ENCODE data around the gene ARPP21.

DNA sequence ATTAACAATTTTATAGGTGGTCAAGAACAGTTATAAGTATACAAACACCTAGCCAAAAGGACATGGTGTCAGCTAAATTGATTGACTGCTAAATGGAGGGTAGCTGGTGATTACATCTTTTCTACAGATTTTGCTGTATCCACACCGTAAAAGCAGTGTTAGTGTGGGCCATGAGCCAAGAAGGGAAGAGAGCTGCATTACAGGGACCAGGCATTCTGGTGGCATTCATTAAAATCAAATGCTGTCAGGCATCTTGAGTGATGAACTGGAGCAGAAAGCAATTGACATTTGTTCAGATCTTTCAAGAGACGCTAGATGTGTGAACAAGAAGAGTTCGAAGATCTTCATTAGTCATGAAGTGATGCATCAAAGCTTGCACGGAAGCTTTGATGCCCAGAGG is 177.9 kb downstream of the ARPP21 start:
- TF ChIP-seq, protein P1, sequence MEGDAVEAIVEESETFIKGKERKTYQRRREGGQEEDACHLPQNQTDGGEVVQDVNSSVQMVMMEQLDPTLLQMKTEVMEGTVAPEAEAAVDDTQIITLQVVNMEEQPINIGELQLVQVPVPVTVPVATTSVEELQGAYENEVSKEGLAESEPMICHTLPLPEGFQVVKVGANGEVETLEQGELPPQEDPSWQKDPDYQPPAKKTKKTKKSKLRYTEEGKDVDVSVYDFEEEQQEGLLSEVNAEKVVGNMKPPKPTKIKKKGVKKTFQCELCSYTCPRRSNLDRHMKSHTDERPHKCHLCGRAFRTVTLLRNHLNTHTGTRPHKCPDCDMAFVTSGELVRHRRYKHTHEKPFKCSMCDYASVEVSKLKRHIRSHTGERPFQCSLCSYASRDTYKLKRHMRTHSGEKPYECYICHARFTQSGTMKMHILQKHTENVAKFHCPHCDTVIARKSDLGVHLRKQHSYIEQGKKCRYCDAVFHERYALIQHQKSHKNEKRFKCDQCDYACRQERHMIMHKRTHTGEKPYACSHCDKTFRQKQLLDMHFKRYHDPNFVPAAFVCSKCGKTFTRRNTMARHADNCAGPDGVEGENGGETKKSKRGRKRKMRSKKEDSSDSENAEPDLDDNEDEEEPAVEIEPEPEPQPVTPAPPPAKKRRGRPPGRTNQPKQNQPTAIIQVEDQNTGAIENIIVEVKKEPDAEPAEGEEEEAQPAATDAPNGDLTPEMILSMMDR (conservative IDR thresholded peaks at IDR 0.05; ENCODE audit: low read length) = no peak
- no peak for TF ChIP-seq EZH2phosphoT487 (IDR thresholded peaks at IDR 0.05; ENCODE audit: borderline replicate concordance, low read depth, low read length)

All from OCI-LY7 (cell line).